T-helper 17 cell (primary cell): Measurements from ENCODE around the gene TMTC4. TPM values are rescaled to one million over a fixed set of nuclear protein-coding genes. Genes with fewer than 3 reads are reported as not detected.

Experiments used
- total RNA-seq, 4 donors: library from RNA in 2 of 4; stranded (reverse) in 2 of 4; gene quantifications; one replicate each; pipeline ENCODE4 v1.2.3 and lab custom pipeline; 2022 to 2026

The TMTC4 gene
- total RNA-seq, 2 donors from 2014 or later: 13.7 to 14.4 TPM

Other genes starting within 250 kb of the TMTC4 start
- gene GGACT, start 86.0 kb downstream of the TMTC4 start, total RNA-seq: 1 to 10 TPM; 5.7 to 6.2 TPM